HCT116 (cell line): Measurements from ENCODE around the gene NOTO. TPM values are rescaled to one million over a fixed set of nuclear protein-coding genes. Genes with fewer than 3 reads are reported as not detected.
A peak's percentile ranks its signal among the peaks of the same experiment; 100 is the strongest.

Source experiments
- ATAC-seq: fragments of 200-7000 bp; cut with Tn5 transposase; 2 replicates; pipeline ENCODE4 v1.9.1; 2020; ENCODE audit warnings: mild to moderate bottlenecking, moderate library complexity
- BruUV-seq: library from RNA; stranded (reverse); fragments of 400-500 nt; replicated peaks from 2 replicates; lab custom pipeline; 2021; lab: Mats Ljungman, UMichigan
- CTCF ChIA-PET: fragments of 300-600 bp; sonication (Branson Sonifier 250); formaldehyde crosslinking; loops from one replicate; lab custom pipeline; 2021; ENCODE audit warnings: antibody characterized with exemption; lab: Charles Lee
- POLR2A ChIA-PET: fragments of 300-600, 350-600 bp; sonication (Branson Sonifier 250); formaldehyde crosslinking; loops from one replicate; lab custom pipeline; 2021; ENCODE audit warnings: antibody characterized with exemption; lab: Charles Lee
- RAD21 ChIA-PET, 2 experiments: fragments of 300-600 bp; sonication (Branson Sonifier 250); formaldehyde crosslinking; loops; one replicate each; lab custom pipeline; 2023; ENCODE audit warnings: low total read pairs in 2 of 2; ENCODE audit not compliant: uncharacterized antibody in 2 of 2, unreplicated experiment in 2 of 2, low non-redundant PET in 1 of 2; lab: Charles Lee
- DNase-seq: peaks from one replicate; pipeline ENCODE4 v3.0.0-alpha.2; 2010; ENCODE audit warnings: low read depth, low spot score
- H2AFZ ChIP-seq: fragments of 200-600 bp; shearing (Covaris generic), sonication (generic); 2 replicates; pipeline ENCODE4 v1.6.1; 2017; ENCODE audit warnings: low read depth, mixed run types, mixed read lengths, antibody characterized with exemption, low read length; ENCODE audit not compliant: poor library complexity, severe bottlenecking
- H3K27ac ChIP-seq: 2 replicates; pipeline ENCODE4 v1.5.1; 2012; ENCODE audit warnings: low read depth, low read length
- H3K27me3 ChIP-seq: fragments of 200-600 bp; sonication (generic); 2 replicates; pipeline ENCODE4 v1.6.1; 2016; ENCODE audit warnings: mixed run types, low read length, mixed read lengths; ENCODE audit not compliant: insufficient read depth
- H3K36me3 ChIP-seq, 2 experiments: fragments of 200-500 bp in 1 of 2; fragments of 200-600 bp in 1 of 2; sonication (Bioruptor generic) in 1 of 2; sonication (generic) in 1 of 2; 2 replicates each; pipeline versions ENCODE4 v1.5.1 to v1.6.1; 2014 to 2016; ENCODE audit warnings: low read length in 2 of 2, inconsistent platforms in 1 of 2, mixed read lengths in 1 of 2, mixed run types in 1 of 2; ENCODE audit not compliant: insufficient read depth in 2 of 2, control insufficient read depth in 1 of 2
- H3K4me1 ChIP-seq, 2 experiments: fragments of 200-600 bp in 1 of 2; sonication (generic) in 1 of 2; 2 replicates each; pipeline versions ENCODE4 v1.5.1 to v1.6.1; 2012 to 2017; ENCODE audit warnings: low read length in 2 of 2, inconsistent platforms in 1 of 2, mild to moderate bottlenecking in 1 of 2, mixed read lengths in 1 of 2, mixed run types in 1 of 2, moderate library complexity in 1 of 2; ENCODE audit not compliant: insufficient read depth in 2 of 2, control insufficient read depth in 1 of 2
- H3K4me2 ChIP-seq: fragments of 200-600 bp; sonication (generic); 2 replicates; pipeline ENCODE4 v1.6.1; 2017; ENCODE audit warnings: mixed run types, low read length, mixed read lengths
- H3K4me3 ChIP-seq, 2 experiments: fragments of 200-600 bp in 1 of 2; sonication (generic) in 1 of 2; replicated peaks in 1 of 2; 2 replicates each; pipeline ENCODE4 v1.5.1; 2011 to 2016; ENCODE audit warnings: low read length in 2 of 2, control low read depth in 1 of 2, low read depth in 1 of 2, mild to moderate bottlenecking in 1 of 2, mixed read lengths in 1 of 2, mixed run types in 1 of 2
- H3K79me2 ChIP-seq: fragments of 200-600 bp; sonication (generic); 2 replicates; pipeline ENCODE4 v1.6.1; 2017; ENCODE audit warnings: mild to moderate bottlenecking, mixed run types, low read length, moderate library complexity, mixed read lengths; ENCODE audit not compliant: insufficient read depth
- H3K9ac ChIP-seq: fragments of 200-600 bp; sonication (generic); 2 replicates; pipeline ENCODE4 v1.6.1; 2016; ENCODE audit warnings: low read length, mixed read lengths
- H3K9me2 ChIP-seq: fragments of 200-600 bp; sonication (generic), shearing (Covaris generic); 2 replicates; pipeline ENCODE4 v1.6.1; 2017; ENCODE audit warnings: mixed run types, mild to moderate bottlenecking, moderate library complexity; ENCODE audit not compliant: insufficient read depth
- H3K9me3 ChIP-seq, 2 experiments: fragments of 200-500 bp in 1 of 2; fragments of 200-600 bp in 1 of 2; sonication (Bioruptor generic) in 1 of 2; sonication (generic) in 1 of 2; 2 replicates each; pipeline ENCODE4 v1.6.1; 2014 to 2017; ENCODE audit warnings: low read length in 2 of 2, mixed read lengths in 2 of 2, inconsistent platforms in 1 of 2, low read depth in 1 of 2, mild to moderate bottlenecking in 1 of 2, mixed run types in 1 of 2, moderate library complexity in 1 of 2; ENCODE audit not compliant: control insufficient read depth in 1 of 2, insufficient read depth in 1 of 2
- H4K20me1 ChIP-seq: fragments of 200-600 bp; sonication (generic), shearing (Covaris generic); 2 replicates; pipeline ENCODE4 v1.6.1; 2017; ENCODE audit warnings: mixed run types, mild to moderate bottlenecking, moderate library complexity; ENCODE audit not compliant: insufficient read depth
- CBX3 ChIP-seq: IDR thresholded peaks from 2 replicates; pipeline ENCODE4 v1.6.1; 2012; ENCODE audit warnings: low read depth
- ELF1 ChIP-seq: IDR thresholded peaks from 2 replicates; pipeline ENCODE4 v1.6.1; 2012; ENCODE audit warnings: low read depth, borderline replicate concordance
- EZH2 ChIP-seq: fragments of 200-600 bp; sonication (generic); IDR thresholded peaks from 2 replicates; pipeline ENCODE4 v1.6.1; 2017; ENCODE audit warnings: antibody characterized with exemption, mixed run types
- EZH2phosphoT487 ChIP-seq: fragments of 200-600 bp; IDR thresholded peaks from 2 replicates; pipeline ENCODE4 v1.6.1; 2018; ENCODE audit warnings: antibody characterized with exemption, borderline replicate concordance
- FOSL1 ChIP-seq: IDR thresholded peaks from 2 replicates; pipeline ENCODE4 v1.6.1; 2012; ENCODE audit warnings: low read depth
- MAX ChIP-seq: IDR thresholded peaks from 2 replicates; pipeline ENCODE4 v1.6.1; 2012
- POLR2AphosphoS5 ChIP-seq: IDR thresholded peaks from 2 replicates; pipeline ENCODE4 v1.6.1; 2011; ENCODE audit warnings: mild to moderate bottlenecking, low read depth, low read length, moderate library complexity
- SIN3A ChIP-seq: IDR thresholded peaks from 2 replicates; pipeline ENCODE4 v1.6.1; 2012; ENCODE audit warnings: low read depth
- SP1 ChIP-seq: IDR thresholded peaks from 2 replicates; pipeline ENCODE4 v1.6.1; 2012; ENCODE audit warnings: low read depth
- intact Hi-C: fragments of 100-400 bp; cut with micrococcal nuclease; formaldehyde crosslinking; loops from 2 replicates; pipeline ENCODE4 v1.10.0; 2022
- total RNA-seq: library from RNA; stranded (reverse); gene quantifications from one replicate; pipeline ENCODE4 v1.2.1, GENCODE V29; 2021; ENCODE audit not compliant: unreplicated experiment

NOTO gene
- total RNA-seq, 1 experiment from 2014 or later, result not detected

GRCh38 chr2:73212098-73212447, 9.7 kb downstream of the NOTO start:
- BruUV-seq, result no TSS peak
- H2AFZ ChIP-seq, result no peak overlapping the region
- H4K20me1 ChIP-seq, result no peaks in the 10 kb centered on the region
- peaks cover 26% of the 10 kb centered on the region for H3K79me2 ChIP-seq
- no peak overlapping the region for H3K27ac ChIP-seq
- H3K4me3 ChIP-seq, result no peak overlapping the region
- ChIA-PET CTCF (interaction anchor here (0.7 to 2.6 kb wide), 17 partner anchors 9 to 324 kb away, joined by 3 to 31 read pairs (median 4); partner anchors contain the start of genes CCT7, NOTO, PRADC1 and SFXN5), RAD21 (interaction anchor here in 1 of 2 experiments (2.2 kb wide), 1 partner anchor 35 kb away, joined by 8 read pairs; no protein-coding TSS in a partner anchor), POLR2A (interaction anchor here (1.1 to 2.1 kb wide), 2 partner anchors 21 to 35 kb away, joined by 5 to 8 read pairs; partner anchors contain the start of genes CCT7 and PRADC1)
- no peaks in the 10 kb centered on the region for H3K9me3 ChIP-seq
- H3K27me3 ChIP-seq, result no peaks in the 10 kb centered on the region
- H3K4me1 ChIP-seq, result peaks cover 3 to 29% of the 10 kb centered on the region in 2 experiments; a peak in 3 of 4 replicates
- DNase-seq, result no peak
- intact Hi-C loops, result loop anchor here (1.0 kb wide), 2 partner anchors 35 to 127 kb away; no protein-coding TSS in a partner anchor
- peak overlapping the region; percentile 83 for H3K4me2 ChIP-seq
- H3K9ac ChIP-seq, result no peak overlapping the region
- no peaks in the 10 kb centered on the region for H3K36me3 ChIP-seq
- ATAC-seq, result no peak
- TF ChIP-seq POLR2AphosphoS5 (no peak), MAX (no peak), CBX3 (no peak), EZH2phosphoT487 (no peak), EZH2 (no peak), FOSL1 (no peak), ELF1 (no peak), SIN3A (no peak), SP1 (no peak)
- no peaks in the 10 kb centered on the region for H3K9me2 ChIP-seq
